ENCODE results near the gene GARIN3.

The GARIN3 gene

GRCh38 chr5:157130925-157131324, 35.1 kb downstream of the GARIN3 start:
- H3K4me1 Mint-ChIP-seq = no peaks in the 10 kb centered on the region
- no peak overlapping the region for H3K4me3 Mint-ChIP-seq
- peaks cover 6% of the 10 kb centered on the region for H3K27me3 Mint-ChIP-seq (ENCODE audit: low read depth, poor library complexity)
- no peak overlapping the region for H3K27ac Mint-ChIP-seq
- TF ChIP-seq, protein P1, sequence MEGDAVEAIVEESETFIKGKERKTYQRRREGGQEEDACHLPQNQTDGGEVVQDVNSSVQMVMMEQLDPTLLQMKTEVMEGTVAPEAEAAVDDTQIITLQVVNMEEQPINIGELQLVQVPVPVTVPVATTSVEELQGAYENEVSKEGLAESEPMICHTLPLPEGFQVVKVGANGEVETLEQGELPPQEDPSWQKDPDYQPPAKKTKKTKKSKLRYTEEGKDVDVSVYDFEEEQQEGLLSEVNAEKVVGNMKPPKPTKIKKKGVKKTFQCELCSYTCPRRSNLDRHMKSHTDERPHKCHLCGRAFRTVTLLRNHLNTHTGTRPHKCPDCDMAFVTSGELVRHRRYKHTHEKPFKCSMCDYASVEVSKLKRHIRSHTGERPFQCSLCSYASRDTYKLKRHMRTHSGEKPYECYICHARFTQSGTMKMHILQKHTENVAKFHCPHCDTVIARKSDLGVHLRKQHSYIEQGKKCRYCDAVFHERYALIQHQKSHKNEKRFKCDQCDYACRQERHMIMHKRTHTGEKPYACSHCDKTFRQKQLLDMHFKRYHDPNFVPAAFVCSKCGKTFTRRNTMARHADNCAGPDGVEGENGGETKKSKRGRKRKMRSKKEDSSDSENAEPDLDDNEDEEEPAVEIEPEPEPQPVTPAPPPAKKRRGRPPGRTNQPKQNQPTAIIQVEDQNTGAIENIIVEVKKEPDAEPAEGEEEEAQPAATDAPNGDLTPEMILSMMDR (IDR thresholded peaks at IDR 0.05) = no peak
- DNase-seq = no peak
- peaks cover under 1% of the 10 kb centered on the region for H3K36me3 Mint-ChIP-seq (ENCODE audit: low read depth)
- peaks cover 4% of the 10 kb centered on the region for H3K9me3 Mint-ChIP-seq

DNA sequence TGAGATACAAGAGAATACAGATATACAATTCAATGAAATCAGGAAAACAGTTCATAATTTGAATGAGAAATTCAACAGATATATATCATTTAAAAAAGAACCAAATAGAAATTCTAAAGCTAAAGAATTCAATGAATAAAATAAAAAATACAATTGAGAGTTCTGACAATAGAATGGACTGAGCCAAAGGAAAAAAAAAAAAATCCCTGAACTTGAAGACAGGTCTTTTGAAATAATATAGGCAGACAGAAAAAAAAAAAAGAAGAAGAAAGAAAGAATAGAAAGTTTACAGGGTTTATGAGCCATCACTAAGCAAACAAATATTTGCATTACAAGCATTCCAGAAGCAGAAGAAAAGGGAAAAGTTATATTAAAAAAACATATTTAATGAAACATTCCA, 44.4 kb downstream of the GARIN3 start:
- no peaks in the 10 kb centered on the region for H3K4me1 Mint-ChIP-seq
- peaks cover 34% of the 10 kb centered on the region for H3K9me3 Mint-ChIP-seq
- H3K27me3 Mint-ChIP-seq (ENCODE audit: low read depth, poor library complexity) = peaks cover 5% of the 10 kb centered on the region
- TF ChIP-seq, protein P1 (IDR thresholded peaks at IDR 0.05) = no peak
- H3K27ac Mint-ChIP-seq = no peak overlapping the region
- no peaks in the 10 kb centered on the region for H3K36me3 Mint-ChIP-seq (ENCODE audit: low read depth)
- H3K4me3 Mint-ChIP-seq = no peak overlapping the region
- DNase-seq = no peak

- H3K4me3 Mint-ChIP-seq = no peak overlapping the region
- DNase-seq = no peak
- TF ChIP-seq, protein P1 (IDR thresholded peaks at IDR 0.05) = no peak
- peaks cover 6% of the 10 kb centered on the region for H3K27me3 Mint-ChIP-seq (ENCODE audit: low read depth, poor library complexity)
- peaks cover 34% of the 10 kb centered on the region for H3K9me3 Mint-ChIP-seq
- H3K4me1 Mint-ChIP-seq = no peaks in the 10 kb centered on the region
- H3K27ac Mint-ChIP-seq = no peak overlapping the region
- no peaks in the 10 kb centered on the region for H3K36me3 Mint-ChIP-seq (ENCODE audit: low read depth)
Observed at GRCh38 chr5:157120102-157120501, 46.0 kb downstream of the GARIN3 start.

GRCh38 chr5:157116483-157116954, 49.5 kb downstream of the GARIN3 start:
- Mint-ChIP-seq H3K9me3 (peaks cover 9% of the 10 kb centered on the region), H3K4me1 (no peaks in the 10 kb centered on the region), H3K36me3 (ENCODE audit: low read depth) (no peaks in the 10 kb centered on the region), H3K27ac (no peak overlapping the region), H3K27me3 (ENCODE audit: low read depth, poor library complexity) (peaks cover 6% of the 10 kb centered on the region), H3K4me3 (no peak overlapping the region)
- TF ChIP-seq, protein P1 (IDR thresholded peaks at IDR 0.05) = no peak
- DNase-seq = no peak

GRCh38 chr5:157115502-157115901, 50.6 kb downstream of the GARIN3 start:
- Mint-ChIP-seq H3K9me3 (no peaks in the 10 kb centered on the region), H3K4me3 (no peak overlapping the region), H3K27ac (no peak overlapping the region), H3K36me3 (ENCODE audit: low read depth) (no peaks in the 10 kb centered on the region), H3K27me3 (ENCODE audit: low read depth, poor library complexity) (peaks cover 6% of the 10 kb centered on the region), H3K4me1 (no peaks in the 10 kb centered on the region)
- DNase-seq = no peak
- TF ChIP-seq, protein P1 (IDR thresholded peaks at IDR 0.05) = no peak

DNA sequence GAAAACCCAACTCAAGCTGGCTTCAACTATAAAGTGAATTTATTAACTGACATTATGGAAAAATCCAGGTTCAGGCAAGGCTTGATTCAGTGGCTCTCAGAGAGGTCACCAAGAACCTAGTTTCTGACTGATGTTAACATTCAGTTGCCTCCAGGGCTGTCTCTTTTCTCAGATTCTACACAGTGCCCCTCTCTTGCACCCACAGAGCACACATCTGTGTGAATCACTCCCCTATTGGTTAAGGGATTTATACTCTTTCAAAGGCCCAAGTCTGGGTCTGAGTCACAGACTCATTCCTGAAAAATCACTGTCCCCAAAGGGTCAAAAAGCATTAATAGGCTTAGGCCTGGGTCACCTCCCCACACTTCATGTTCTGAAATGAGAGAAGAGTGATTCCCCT, 51.1 kb downstream of the GARIN3 start:
- H3K27ac Mint-ChIP-seq = no peak overlapping the region
- TF ChIP-seq, protein P1 (IDR thresholded peaks at IDR 0.05) = no peak
- H3K9me3 Mint-ChIP-seq = no peaks in the 10 kb centered on the region
- no peak overlapping the region for H3K4me3 Mint-ChIP-seq
- no peak for DNase-seq
- no peaks in the 10 kb centered on the region for H3K4me1 Mint-ChIP-seq
- no peaks in the 10 kb centered on the region for H3K36me3 Mint-ChIP-seq (ENCODE audit: low read depth)
- H3K27me3 Mint-ChIP-seq (ENCODE audit: low read depth, poor library complexity) = peaks cover 6% of the 10 kb centered on the region
